Fibroblast of skin of right quadriceps (primary cell): ENCODE data around the gene TMC2.
"Not testable (repeated sequence)": the region's sequence is repeated elsewhere in the genome, so short reads cannot be mapped to it uniquely, and the experiment has no call there.

Experiments
- DNase-seq: peaks from one replicate; pipeline ENCODE4 v3.0.0-alpha.2; 2013

Gene TMC2

DNA sequence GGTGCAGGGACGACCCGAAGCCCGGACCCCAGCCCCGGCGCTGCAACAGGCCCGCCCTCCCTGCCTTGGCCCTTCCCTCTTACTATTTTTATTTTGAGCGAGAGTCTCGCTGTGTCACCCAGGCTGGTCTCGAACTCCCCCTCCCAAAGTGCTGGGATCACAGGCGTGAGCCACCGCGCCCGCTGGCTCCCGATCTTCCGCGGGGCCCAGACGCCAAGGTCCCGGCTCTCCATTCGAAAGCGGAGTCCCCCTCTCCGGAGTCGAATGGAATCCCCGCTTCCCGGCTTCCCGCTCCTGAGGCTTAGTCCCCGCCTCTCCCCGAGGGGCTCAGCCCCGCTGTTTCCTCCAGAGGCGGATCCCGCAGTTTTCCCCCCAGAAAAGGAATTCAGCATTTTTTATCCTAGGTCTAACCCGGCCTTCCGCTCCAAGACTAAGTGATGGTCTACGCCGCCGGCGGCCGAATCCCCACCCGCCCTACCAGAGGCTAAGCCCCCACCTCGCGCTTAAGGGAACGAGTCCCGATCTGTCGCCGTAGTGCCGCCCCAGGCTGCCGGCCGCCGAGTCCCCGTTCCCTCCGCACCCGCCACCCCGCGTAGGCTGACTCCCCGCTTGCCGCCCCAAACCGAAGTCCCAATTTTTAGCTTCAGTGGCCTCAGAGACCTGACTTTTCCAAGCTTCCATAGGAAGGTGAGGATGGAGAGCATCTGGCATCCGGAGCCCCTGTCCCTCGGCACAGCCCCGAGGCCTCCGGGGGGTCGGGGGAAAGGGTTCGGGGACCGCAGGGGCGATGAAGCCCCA is 11.5 kb upstream of the TMC2 start:
- DNase-seq = peak; percentile 83

DNA sequence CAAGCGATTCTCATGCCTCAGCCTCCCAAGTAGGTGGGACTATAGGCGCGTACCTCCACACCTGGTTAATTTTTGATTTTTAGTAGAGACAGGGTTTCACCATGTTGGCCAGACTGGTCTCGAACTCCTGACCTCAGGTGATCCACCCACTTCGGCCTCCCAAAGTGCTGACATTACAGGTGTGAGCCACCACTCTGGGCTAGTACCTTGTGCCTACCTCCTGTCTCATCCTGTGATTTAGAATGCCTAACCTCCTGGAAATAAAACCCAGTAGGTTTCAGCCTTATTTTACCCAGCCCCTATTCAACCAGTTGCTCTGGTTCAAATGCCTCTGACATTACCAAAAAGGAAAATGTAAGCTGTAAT is 10.2 kb upstream of the TMC2 start:
- not testable (repeated sequence) for DNase-seq

DNA sequence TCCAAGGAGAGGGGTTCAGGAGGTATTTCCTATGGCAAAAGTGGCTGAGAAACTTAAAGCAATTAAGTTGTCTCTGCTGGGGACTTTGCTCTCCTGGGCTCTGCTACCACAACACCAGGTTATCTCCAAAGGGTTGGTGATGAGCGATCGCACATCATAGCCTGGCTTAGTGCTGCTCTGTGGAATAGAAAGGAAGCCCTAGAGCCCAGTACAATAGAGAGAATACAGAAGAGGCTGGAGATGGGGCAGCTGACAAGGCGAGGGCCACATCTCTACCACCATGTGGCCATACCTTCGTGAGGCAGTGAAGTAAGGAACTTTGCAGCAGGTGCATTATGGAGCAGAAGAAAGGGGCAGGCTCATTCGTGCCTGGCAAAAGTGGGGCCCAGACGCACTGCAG is 8.6 kb upstream of the TMC2 start:
- no peak for DNase-seq

DNA sequence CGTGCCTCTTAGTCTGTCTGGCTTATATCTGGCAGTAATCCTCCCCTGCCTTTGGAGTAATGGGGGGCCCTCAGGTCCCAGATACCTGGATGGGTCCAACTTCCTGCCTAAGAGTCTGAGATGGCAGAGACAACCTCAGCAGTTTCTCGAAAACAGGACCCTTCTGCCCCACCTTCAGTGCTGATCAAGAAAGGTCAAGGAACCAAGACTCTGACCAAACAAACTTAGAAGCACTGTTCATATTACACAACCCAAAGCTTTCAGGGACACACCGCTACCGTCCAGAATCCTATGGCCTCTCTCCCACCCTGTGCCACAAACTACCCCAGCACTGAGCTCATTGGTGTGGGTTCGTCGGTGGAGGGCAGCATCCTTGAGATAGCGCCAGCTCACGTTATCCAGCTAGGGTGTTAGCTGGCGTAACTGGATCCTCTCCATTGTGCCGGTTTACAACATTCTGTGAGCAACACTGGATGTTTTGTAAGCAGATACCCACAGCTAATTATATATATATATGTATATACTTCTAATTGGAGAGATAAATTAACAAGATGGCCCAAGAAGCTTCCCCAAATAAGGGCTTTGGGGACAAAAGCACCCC is 7.6 kb upstream of the TMC2 start:
- no peak for DNase-seq

DNA sequence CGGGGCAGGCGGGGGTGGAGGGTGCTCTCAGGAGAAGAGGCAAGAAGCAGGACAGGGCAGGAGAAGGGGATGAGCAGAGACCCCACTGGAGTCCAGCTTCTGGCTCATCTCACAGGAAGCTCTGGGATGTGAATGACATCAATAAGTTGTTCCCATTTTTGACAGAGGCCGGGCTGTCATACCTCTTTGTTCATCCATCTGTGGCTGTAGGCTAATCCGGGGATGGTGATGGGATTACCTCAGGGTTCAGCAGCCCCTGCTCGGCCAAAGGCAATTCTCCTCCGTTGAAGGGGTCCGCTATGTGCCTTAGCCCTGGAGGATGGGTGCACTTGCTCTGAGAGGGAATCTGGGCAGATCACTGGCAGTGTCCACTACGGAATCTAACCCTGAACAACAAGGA is 3.3 kb upstream of the TMC2 start:
- DNase-seq = no peak

DNA sequence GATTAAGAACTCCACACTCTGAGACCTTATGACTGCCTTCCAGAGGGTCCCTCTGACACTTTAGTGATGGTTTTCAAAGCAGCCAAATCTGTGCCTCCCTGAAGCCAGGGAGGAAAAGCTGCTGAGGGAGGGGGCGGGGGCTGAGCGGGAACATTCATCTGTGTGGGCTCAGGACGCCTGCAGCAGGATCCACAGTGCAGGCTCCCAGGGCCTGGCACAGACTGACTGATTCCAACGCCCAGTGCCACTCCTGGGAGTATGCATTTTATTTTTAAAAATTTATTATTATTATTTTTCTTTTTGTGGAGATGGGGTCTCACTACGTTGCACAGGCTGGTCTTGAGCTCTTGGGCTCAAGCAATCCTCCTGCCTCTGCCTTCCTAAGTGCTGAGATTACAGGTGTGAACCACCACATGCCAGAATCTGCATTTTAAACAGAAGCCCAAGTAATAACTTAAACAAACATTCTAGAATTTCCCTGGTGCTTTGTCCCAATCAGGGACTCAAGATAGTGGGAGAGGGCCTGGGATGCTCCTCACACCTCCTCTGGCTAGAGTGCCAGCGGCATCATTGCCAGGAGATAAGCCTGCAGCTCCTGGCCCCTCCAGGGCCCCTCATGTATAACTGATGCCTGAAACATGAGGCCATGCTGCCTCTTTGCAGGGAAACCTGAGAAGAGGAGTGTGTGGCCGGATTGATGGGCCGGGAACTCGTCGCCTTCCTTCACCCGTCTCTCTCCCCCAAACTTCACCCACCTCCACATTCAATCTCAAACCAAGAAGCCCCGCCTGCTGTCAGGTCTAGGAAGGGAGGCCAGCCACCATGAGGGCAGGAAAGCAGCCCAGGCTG is 438 bp upstream of the TMC2 start:
- DNase-seq = no peak

DNA sequence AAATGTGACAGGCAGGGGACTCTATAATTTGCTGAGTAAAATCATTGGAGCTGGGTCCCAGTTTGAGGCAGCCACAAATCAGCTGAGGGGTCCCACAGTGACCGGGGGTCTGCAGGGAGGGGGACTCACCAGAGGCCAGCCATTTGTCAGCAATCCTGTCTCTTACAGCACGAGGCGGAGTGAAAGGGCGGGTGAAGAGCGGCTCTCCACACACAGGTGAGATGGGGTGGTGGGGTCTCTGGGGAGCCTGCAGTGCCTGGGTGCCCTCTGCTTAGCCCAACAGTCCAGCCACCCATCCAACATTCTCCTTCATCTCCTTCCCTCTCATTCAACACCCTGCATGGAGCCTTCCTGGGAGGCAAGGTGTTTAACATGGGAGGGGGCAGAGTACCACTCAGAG is 728 bp downstream of the TMC2 start:
- DNase-seq = no peak

DNA sequence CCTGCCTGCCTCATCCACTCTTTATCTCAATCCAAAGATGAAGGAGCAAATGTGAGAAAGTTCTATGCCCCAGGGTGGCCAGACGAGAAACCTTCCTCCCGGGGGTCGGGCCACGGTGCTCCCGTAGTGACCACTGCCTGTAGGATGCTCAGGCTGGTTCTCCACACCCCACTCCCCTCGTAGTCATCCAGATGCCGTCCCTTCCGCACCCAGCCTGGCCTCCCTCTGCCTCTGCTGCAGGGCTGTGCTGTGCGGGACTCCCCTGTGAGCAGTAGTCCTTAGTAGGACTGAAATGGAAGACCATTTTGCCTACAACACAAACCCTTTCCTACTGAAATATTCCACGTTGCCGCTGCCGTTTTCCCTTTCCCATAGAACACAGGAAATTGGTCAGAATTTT is 2.0 kb downstream of the TMC2 start:
- DNase-seq = no peak

DNA sequence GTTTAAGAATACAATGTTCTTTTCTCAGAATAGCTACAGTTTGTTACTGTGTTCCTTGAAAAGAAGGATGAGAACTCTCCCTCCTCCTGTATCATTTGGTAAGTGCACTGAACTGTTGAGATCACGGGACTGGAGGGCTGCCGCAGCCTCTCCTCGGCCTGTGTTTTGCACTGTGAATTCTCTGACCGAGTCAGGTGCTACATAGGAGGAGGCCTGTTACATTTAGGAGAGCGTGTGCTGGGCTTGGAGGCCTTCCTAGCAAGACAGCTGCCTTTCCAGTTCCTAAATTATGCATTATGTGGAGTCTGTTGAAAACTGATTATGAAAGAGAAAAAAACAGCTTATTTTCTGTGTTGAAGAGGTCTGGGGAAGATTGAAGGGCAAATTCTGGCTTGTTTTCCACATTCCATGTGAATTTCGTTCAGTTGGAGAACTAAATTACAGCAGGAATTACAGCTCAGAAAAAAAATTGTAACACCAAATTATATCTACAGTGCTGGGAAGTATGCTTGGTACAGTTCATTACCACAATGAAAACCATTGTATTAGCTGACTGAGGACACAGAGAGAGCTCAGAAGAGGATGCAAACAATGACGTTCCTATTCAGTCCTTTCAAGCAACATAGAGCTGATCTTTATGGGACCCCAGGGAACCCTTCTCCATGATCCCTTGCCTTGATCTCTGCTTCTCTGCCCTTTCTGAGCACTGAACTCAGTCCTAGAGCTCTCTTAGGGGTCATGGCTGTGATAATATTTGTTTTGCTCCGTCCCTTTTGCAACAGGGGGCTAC is 2.8 kb downstream of the TMC2 start:
- no peak for DNase-seq

DNA sequence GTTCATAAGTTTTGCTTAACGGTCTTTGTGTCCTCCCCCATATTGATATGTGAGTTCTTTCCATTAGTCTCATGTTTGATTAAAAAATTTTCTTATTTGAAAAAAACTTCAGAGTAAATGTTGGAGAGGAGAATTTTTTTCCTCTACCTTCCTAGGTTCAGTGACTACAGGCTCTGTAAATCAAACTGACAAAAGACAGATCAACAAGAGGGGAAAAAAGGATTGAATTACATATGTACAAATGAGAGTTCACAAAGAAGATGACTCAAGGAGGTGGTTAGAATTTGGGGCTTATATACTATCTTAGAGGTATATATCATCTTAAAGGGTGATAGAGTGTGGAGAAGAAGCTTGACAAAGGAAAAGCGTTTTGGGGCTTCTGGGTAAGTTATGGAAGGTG is 5.6 kb downstream of the TMC2 start:
- no peak for DNase-seq

DNA sequence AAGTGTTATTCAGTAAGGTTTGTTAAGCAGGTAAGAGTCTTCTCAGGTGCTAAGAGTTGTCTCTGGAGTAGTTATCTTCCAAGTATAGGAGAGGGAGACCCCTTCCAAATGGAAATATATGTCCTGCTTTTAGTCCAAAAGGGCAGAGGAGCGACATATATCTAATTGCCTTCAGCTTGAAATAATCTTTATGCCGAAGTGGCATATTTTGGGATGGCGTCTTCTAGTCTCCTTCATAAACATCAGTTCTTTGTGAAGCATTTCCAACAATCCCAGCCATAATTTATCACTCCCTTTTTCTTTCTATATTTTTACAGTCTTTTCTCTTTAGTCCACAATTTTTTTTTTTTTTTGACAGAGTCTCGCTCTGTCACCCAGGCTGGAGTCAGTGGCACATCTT is 6.0 kb downstream of the TMC2 start:
- DNase-seq = no peak

DNA sequence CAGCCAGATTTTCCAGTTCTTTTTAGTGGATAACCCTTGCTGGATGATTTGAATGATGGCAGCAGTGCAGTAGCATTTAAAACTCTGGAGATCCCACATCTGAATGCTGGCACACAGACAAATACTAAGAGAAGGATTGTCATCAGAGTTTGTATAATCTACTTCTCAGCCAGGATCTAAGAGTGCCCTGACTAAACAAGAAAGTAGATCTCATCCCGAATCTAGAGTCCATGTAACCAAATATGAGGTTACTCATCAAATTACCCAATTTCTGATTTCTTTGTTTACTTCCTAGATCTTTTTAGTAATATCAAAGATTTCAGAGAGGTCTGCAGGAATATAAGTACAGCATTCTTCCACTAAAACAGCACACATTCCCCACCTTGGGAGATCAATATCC is 7.8 kb downstream of the TMC2 start:
- DNase-seq = no peak

DNA sequence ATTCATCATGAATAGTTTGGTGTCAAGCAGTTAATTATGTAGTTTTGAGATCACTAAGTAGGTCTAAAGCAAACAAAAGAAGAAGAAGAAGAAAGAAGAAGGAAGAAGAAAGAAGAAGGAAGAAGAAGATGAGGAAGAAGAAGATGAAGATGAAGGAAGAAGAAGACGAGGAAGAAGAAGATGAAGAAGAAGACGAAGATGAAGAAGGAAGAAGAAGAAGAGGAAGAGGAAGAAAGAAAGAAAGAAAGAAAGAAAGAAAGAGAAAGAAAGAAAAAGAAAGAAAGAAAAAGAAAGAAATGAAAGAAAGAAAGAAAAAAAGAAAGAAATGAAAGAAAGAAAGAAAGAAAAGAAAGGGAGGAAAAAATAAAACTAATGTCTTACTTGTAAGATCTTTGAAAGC is 9.2 kb downstream of the TMC2 start:
- DNase-seq = no peak

DNA sequence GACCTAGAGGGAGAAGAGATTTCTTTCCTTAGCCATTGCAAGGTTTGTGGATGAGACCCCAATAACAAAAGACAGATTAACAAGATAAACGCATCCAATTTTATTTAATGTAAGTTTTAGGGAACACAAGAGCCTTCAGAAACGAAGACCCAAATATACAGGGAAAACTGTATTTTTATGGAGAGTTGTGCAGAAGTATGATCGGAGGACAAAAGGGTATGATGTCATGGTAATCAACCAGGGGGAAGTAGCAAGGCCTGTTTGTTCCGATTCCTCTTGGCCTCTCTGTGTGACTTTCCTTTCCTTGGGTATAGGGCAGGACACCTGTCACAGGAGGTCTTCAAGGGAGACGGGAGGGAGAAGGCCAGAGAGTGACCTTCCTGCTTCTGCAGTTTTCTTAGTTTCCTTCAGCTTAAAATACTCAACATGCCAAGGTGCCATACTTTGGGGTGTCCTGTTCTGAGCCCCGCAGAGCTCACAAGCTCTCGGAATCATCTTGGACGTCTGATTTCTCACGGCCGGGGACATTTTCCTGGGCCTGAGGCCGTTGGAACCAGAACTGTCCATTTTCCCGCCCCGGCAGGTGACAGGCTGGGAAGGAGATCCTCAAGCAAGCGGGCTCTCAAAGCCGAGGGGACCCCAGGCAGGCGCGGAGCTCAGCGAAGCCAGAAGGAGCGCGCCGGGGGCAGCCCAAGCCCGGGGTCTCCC is 21.7 kb downstream of the TMC2 start:
- no peak for DNase-seq

DNA sequence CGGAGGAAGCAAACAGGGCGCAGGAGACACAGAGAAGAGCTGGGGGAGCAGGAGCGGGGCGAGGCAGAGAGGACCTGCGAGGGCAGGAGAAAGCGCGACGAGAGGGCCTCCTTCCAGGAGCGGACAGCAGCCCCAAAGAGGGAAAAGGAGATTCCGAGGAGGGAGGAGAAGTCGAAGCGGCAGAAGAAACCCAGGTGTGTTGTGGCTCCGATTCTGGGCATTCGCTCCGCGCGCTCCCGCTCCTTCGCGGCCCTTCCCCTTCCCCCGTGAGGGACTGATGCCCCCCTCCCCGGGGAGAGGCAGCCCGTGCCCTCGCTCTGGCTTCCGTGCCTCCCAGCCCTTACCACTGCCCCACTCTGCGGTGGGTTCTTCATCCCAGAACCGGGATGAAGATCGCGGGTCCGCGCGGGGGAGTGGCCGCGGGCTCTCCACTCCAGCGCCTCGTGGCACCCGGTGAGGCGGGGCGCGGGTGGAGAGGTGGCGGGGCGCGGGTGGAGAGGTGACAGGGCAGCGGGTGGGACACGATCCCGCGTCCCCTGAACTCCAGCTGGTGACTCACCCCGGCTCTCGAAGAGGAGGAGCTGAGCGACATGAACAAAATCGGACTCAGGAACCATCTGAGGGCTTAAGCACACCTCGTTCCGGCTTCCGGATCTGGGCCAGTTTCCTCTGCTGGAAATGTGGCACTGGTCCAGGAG is 22.4 kb downstream of the TMC2 start:
- DNase-seq = no peak

DNA sequence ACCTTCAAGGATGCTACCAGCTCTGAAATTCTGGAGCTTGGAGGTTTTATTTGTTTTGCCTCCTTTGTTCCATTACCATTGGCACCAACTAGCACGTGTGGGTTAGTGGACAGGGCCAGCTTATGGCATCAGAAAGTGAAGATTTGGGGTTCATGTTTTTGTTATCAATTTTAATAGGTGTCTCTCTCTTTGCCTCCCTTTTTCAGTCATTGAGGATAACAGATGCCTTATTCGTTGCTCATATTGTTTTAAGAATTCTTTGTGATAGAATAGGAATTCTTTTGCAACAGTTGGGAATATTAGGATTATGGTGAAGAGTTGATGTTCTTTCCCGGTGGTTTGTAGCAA is 22.9 kb downstream of the TMC2 start:
- no peak for DNase-seq

DNA sequence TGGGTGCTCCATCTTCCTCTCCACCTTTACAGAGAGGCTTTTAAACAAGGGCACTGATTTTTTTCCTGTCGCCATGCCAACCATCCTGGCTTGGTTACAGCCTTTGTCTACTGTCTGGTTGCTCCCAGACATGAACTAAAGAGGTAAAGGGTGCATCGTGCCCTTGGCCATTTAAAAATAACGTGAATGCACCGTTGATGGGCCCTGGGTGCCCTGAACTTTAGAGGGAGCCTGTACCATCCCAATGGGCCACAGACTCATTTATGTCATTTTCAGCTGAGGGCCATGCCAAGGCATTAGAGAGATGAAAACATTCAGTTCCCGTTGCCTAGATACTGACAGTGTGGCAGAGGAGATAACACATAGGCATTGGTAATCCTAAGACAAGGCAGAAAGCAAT is 23.3 kb downstream of the TMC2 start:
- no peak for DNase-seq

DNA sequence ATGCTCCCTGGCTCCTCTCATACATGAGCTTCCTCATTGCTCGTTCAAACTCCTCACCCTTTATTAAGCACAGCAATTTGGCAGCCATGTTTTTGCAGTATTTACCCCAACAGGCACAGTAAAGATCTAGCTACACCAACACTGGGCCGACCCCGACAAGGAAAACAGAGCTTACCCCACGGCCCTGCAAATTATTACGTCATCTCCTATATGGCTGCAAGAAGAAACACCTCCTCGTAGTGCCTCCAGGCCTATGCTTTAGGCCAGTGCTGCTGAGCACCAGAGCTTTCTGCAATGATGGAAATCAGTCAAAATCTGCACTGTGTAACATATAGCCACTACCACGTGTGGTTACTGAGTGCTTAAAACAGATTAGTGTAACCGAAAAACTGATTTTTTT is 26.7 kb downstream of the TMC2 start:
- no peak for DNase-seq

DNA sequence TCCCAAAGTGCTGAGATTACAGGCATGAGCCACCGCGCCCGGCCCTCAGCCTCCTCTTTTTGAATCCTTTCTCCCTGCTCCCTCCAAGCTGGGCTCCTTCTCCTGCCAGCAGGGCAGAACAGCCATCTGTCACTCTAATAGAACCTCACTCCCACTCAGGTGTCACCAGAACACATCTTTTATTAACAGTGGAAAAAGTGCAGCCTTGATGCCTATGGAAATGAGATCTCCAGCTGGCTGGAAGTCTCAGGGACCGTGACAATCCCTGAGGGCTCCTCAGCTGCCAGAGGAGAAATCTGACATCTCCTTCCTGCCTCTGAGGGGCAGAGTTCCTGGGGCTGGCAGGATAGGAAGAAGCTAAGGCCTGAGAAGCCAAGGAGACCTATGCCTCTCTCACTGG is 28.0 kb downstream of the TMC2 start:
- DNase-seq = no peak

DNA sequence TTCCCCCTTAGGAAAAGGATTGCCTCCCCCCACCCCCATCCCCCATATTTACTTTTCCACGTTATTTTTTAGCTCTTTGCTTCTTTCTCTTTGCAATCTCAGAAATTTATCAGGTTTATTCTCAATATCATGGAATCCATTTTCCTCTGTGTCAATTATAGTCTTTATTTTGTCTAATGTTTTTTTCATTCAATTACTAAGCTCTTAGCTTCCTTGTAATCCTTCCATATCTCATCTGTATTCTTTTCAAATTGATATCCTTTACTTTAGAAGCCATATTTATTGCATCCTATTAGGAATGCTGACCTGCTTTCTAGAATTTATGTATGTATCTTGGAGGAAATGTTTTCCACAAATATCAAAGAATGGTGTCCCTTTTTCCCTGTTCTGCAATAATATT is 39.3 kb downstream of the TMC2 start:
- no peak for DNase-seq

DNA sequence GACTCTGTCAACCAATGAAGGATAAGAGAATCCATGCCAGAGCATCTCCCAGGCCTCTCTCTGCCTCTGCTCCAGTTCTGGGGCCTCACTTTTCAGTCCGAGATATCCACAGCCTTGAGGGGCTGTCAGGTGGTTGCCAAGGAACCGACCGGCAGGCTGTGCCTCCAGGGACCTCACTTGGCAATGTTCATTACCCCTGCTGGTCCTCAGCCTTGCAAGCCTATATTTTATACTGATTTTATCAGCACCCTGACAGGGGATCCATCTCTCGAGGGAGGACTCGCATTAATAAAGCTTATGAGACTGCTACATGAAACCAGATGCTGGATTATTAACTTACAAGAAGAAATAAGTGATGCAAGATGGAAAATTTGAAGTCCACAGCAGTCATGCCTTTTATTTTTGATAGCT is 39.9 kb downstream of the TMC2 start:
- DNase-seq = no peak
